HEK293T (cell line): ENCODE measurements around the gene RUSC1.
"Not testable (repeated sequence)": the region's sequence is repeated elsewhere in the genome, so short reads cannot be mapped to it uniquely, and the experiment has no call there.

Experiments used
- ARNT ChIP-seq: fragments of 450-650 bp; IDR thresholded peaks from 2 replicates; pipeline ENCODE4 v1.6.1; 2017; ENCODE audit warnings: mild to moderate bottlenecking
- BHLHE40 ChIP-seq: fragments of 450-650 bp; IDR thresholded peaks from 2 replicates; pipeline ENCODE4 v1.6.1; 2016; ENCODE audit warnings: mild to moderate bottlenecking, moderate library complexity, borderline replicate concordance
- CTBP1 ChIP-seq: fragments of 450-650 bp; IDR thresholded peaks from 2 replicates; pipeline ENCODE4 v1.6.1; 2016; ENCODE audit warnings: borderline replicate concordance
- ELF4 ChIP-seq: fragments of 450-650 bp; IDR thresholded peaks from 2 replicates; pipeline ENCODE4 v1.6.1; 2017; ENCODE audit warnings: antibody characterized with exemption
- FOXA1 ChIP-seq: fragments of 450-650 bp; IDR thresholded peaks from 2 replicates; pipeline ENCODE4 v1.6.1; 2016; ENCODE audit warnings: mild to moderate bottlenecking
- FOXK2 ChIP-seq: fragments of 450-650 bp; IDR thresholded peaks from 2 replicates; pipeline ENCODE4 v1.6.1; 2016; ENCODE audit warnings: mild to moderate bottlenecking
- FOXM1 ChIP-seq: fragments of 450-650 bp; IDR thresholded peaks from 2 replicates; pipeline ENCODE4 v1.6.1; 2017; ENCODE audit warnings: mild to moderate bottlenecking, borderline replicate concordance
- HDGF ChIP-seq: fragments of 450-650 bp; IDR thresholded peaks from 2 replicates; pipeline ENCODE4 v1.6.1; 2017; ENCODE audit warnings: antibody characterized with exemption, borderline replicate concordance
- L3MBTL2 ChIP-seq: fragments of 450-650 bp; conservative IDR thresholded peaks from 2 replicates; pipeline ENCODE4 v1.6.1; 2016; ENCODE audit warnings: mild to moderate bottlenecking
- LEF1 ChIP-seq: fragments of 450-650 bp; IDR thresholded peaks from 2 replicates; pipeline ENCODE4 v1.6.1; 2017; ENCODE audit warnings: mild to moderate bottlenecking, borderline replicate concordance
- SP1 ChIP-seq: fragments of 450-650 bp; IDR thresholded peaks from 2 replicates; pipeline ENCODE4 v1.6.1; 2017
- TARDBP ChIP-seq: fragments of 450-650 bp; IDR thresholded peaks from 2 replicates; pipeline ENCODE4 v1.6.1; 2016
- ZNF384 ChIP-seq: fragments of 450-650 bp; IDR thresholded peaks from 2 replicates; pipeline ENCODE4 v1.6.1; 2016
- TF ChIP-seq, protein P1 (sequence below): fragments of 450-650 bp; IDR thresholded peaks from 2 replicates; pipeline ENCODE4 v1.6.1; 2016

DNA sequence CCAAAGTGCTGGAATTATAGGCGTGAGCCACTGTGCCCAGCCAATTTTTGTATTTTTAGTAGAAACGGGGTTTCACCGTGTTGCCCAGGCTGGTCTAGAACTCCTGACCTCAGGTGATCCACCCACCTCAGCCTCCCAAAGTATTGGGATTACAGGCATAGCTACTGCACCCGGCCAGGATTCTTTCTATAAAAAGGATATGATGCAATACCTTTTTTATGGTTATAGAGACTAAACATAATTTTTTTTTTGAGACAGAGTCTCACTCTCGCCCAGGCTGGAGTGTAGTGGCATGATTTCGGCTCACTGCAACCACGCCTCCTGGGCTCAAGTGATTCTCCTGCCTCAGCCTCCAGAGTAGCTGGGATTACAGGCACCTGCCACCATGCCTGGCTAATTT, 8.2 kb downstream of the RUSC1 start:
- not testable (repeated sequence) for TF ChIP-seq HDGF, SP1, L3MBTL2, ELF4, BHLHE40, FOXK2, ARNT, LEF1, TARDBP, FOXM1, ZNF384, FOXA1, CTBP1
- TF ChIP-seq, protein P1, sequence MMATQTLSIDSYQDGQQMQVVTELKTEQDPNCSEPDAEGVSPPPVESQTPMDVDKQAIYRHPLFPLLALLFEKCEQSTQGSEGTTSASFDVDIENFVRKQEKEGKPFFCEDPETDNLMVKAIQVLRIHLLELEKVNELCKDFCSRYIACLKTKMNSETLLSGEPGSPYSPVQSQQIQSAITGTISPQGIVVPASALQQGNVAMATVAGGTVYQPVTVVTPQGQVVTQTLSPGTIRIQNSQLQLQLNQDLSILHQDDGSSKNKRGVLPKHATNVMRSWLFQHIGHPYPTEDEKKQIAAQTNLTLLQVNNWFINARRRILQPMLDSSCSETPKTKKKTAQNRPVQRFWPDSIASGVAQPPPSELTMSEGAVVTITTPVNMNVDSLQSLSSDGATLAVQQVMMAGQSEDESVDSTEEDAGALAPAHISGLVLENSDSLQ, result not testable (repeated sequence)
